Esophagus squamous epithelium (tissue), 5 donors: ENCODE data around the gene HECTD3. TPM values are rescaled to one million over a fixed set of nuclear protein-coding genes. Genes with fewer than 3 reads are reported as not detected.

Experiments
- DNase-seq: peaks from one replicate; lab custom pipeline; 2025; lab: John Stamatoyannopoulos, UW
- H3K27ac ChIP-seq, 4 donors: fragments of 200-600 bp; sonication (generic); one replicate each; pipeline ENCODE4 v1.5.1; 2016 to 2019; ENCODE audit warnings: mild to moderate bottlenecking in 1 of 4
- H3K27me3 ChIP-seq, 4 donors: fragments of 200-600 bp; sonication (generic); 1 replicate in 3 of 4; 2 replicates in 1 of 4; pipeline versions ENCODE4 v1.5.1 to v1.6.0; 2017 to 2021; ENCODE audit warnings: antibody characterized with exemption in 1 of 4
- H3K36me3 ChIP-seq, 3 donors: fragments of 200-600 bp; sonication (generic); one replicate each; pipeline ENCODE4 v1.5.1; 2016 to 2019
- H3K4me1 ChIP-seq, 3 donors: fragments of 200-600 bp; sonication (generic); one replicate each; pipeline ENCODE4 v1.5.1; 2017 to 2019
- H3K4me3 ChIP-seq, 4 donors: fragments of 200-600 bp; sonication (generic); 1 replicate in 3 of 4; 2 replicates in 1 of 4; pipeline ENCODE4 v1.5.1; 2016 to 2019; ENCODE audit warnings: mild to moderate bottlenecking in 2 of 4, moderate library complexity in 1 of 4
- H3K9me3 ChIP-seq, 3 donors: fragments of 200-600 bp; sonication (generic); one replicate each; pipeline ENCODE4 v1.5.1; 2016 to 2019
- CTCF ChIP-seq, 6 experiments: fragments of 450-650 bp in 4 of 6; fragments of 200-600 bp in 2 of 6; sonication (generic) in 2 of 6; IDR thresholded peaks; one replicate each; pipeline ENCODE4 v1.5.1; 2016 to 2019; ENCODE audit warnings: antibody characterized with exemption in 6 of 6, mild to moderate bottlenecking in 4 of 6, moderate library complexity in 4 of 6
- POLR2A ChIP-seq, 4 donors: fragments of 450-650 bp; IDR thresholded peaks; one replicate each; pipeline ENCODE4 v1.6.1; 2017; ENCODE audit warnings: antibody characterized with exemption in 4 of 4, mild to moderate bottlenecking in 4 of 4, moderate library complexity in 3 of 4
- WGBS, 2 donors: methylation state at CpG; one replicate each; pipeline ENCODE4 v1.1.5; 2018; 5-methylcytosine and 5-hydroxymethylcytosine counted together
- intact Hi-C: fragments of 100-400 bp; cut with DNase I; formaldehyde crosslinking; loops from one replicate; pipeline ENCODE4 v1.15.0; 2022
- total RNA-seq, 4 donors: library from RNA; depleted of rRNA; stranded (reverse); fragments of >200 nt; gene quantifications; one replicate each; pipeline ENCODE4 v1.1.0, GENCODE V29; 2016
- donor health status: DM: yes; HTN: yes; CAD: no.

HECTD3 gene
- total RNA-seq, 4 donors from 2014 or later: 25.3 to 42.2 (median 28.2) TPM

- Histone ChIP-seq H3K4me1 (peaks cover 0 to 10% (median 0%) of the 10 kb centered on the region in 3 donors), H3K27ac (no peak overlapping the region), H3K27me3 (no peaks in the 10 kb centered on the region), H3K9me3 (no peaks in the 10 kb centered on the region), H3K4me3 (no peak overlapping the region), H3K36me3 (peaks cover 0 to 6% (median 0%) of the 10 kb centered on the region in 3 donors)
- no peak for TF ChIP-seq CTCF (IDR thresholded peaks at IDR 0.05)
- TF ChIP-seq POLR2A (IDR thresholded peaks at IDR 0.05): no peak
- intact Hi-C loops: no loop called here
- 79 to 84% methylated on average over 2 of the region's 2 CpGs for WGBS, 2 donors
- DNase-seq: no peak
Observed at GRCh38 chr1:45032837-45033236, 21.7 kb upstream of the HECTD3 start.

GRCh38 chr1:45026446-45026845 lies 15.3 kb upstream of the HECTD3 start:
- Histone ChIP-seq H3K36me3 (no peaks in the 10 kb centered on the region), H3K27ac (no peak overlapping the region), H3K9me3 (no peaks in the 10 kb centered on the region), H3K27me3 (no peaks in the 10 kb centered on the region), H3K4me1 (no peaks in the 10 kb centered on the region), H3K4me3 (no peak overlapping the region)
- no peak for DNase-seq
- TF ChIP-seq CTCF (IDR thresholded peaks at IDR 0.05): no peak
- no peak for TF ChIP-seq POLR2A (IDR thresholded peaks at IDR 0.05)
- intact Hi-C loops: no loop called here
- 42 to 52% methylated on average over 1 of the region's 1 CpG for WGBS, 2 donors

GRCh38 chr1:45023663-45024062 lies 12.5 kb upstream of the HECTD3 start:
- no peak for DNase-seq
- no peak for TF ChIP-seq CTCF (IDR thresholded peaks at IDR 0.05)
- TF ChIP-seq POLR2A (IDR thresholded peaks at IDR 0.05): no peak
- H3K36me3 ChIP-seq: no peaks in the 10 kb centered on the region
- no peaks in the 10 kb centered on the region for H3K4me1 ChIP-seq
- H3K27me3 ChIP-seq: no peaks in the 10 kb centered on the region
- H3K4me3 ChIP-seq: no peak overlapping the region
- 85 to 88% methylated on average over 1 of the region's 1 CpG for WGBS, 2 donors
- no peaks in the 10 kb centered on the region for H3K9me3 ChIP-seq
- intact Hi-C loops: no loop called here
- no peak overlapping the region for H3K27ac ChIP-seq

GRCh38 chr1:45018599-45019230 lies 7.6 kb upstream of the HECTD3 start:
- no peaks in the 10 kb centered on the region for H3K27me3 ChIP-seq
- no peak overlapping the region for H3K27ac ChIP-seq
- TF ChIP-seq CTCF (IDR thresholded peaks at IDR 0.05): peak; percentile 25 to 93 (median 82)
- no peak for TF ChIP-seq POLR2A (IDR thresholded peaks at IDR 0.05)
- no peak for DNase-seq
- H3K4me1 ChIP-seq: peaks cover 0 to 18% (median 7%) of the 10 kb centered on the region in 3 donors
- H3K9me3 ChIP-seq: no peaks in the 10 kb centered on the region
- no peak overlapping the region for H3K4me3 ChIP-seq
- WGBS, 2 donors: 36 to 50% methylated on average over 13 to 14 of the region's 16 CpGs
- H3K36me3 ChIP-seq: peaks cover 0 to 20% (median 6%) of the 10 kb centered on the region in 3 donors
- intact Hi-C loops: loop anchor here (10.0 kb wide), 1 partner anchor 174 kb away; the partner anchor contains the start of gene PTCH2

- Histone ChIP-seq H3K4me3 (no peak overlapping the region), H3K9me3 (no peaks in the 10 kb centered on the region), H3K27me3 (no peaks in the 10 kb centered on the region), H3K4me1 (peaks cover 11 to 36% (median 20%) of the 10 kb centered on the region in 3 donors), H3K36me3 (peaks cover 0 to 28% (median 6%) of the 10 kb centered on the region in 3 donors), H3K27ac (no peak overlapping the region)
- 71 to 72% methylated on average over 6 of the region's 6 CpGs for WGBS, 2 donors
- intact Hi-C loops: loop anchor here (10.0 kb wide), 1 partner anchor 172 kb away; the partner anchor contains the start of gene PTCH2
- DNase-seq: no peak
- TF ChIP-seq POLR2A (IDR thresholded peaks at IDR 0.05): no peak
- no peak for TF ChIP-seq CTCF (IDR thresholded peaks at IDR 0.05)
Observed at GRCh38 chr1:45016767-45017166, 5.6 kb upstream of the HECTD3 start.
